SK-N-SH (cell line): ENCODE data around the gene ERC2. TPM values are rescaled to one million over a fixed set of nuclear protein-coding genes. Genes with fewer than 3 reads are reported as not detected.

ENCODE experiments used
- CTCF ChIA-PET: fragments of 300-600, 350-600 bp; formaldehyde crosslinking; extraction: SDS; loops from one replicate; lab custom pipeline; 2021; lab: Yijun Ruan, JAX
- POLR2A ChIA-PET: fragments of 350-600 bp; sonication (Branson Sonifier 250); formaldehyde crosslinking; extraction: SDS; loops from one replicate; lab custom pipeline; 2020; ENCODE audit warnings: antibody characterized with exemption, inconsistent platforms; lab: Yijun Ruan, JAX
- DNase-seq: peaks from one replicate; pipeline ENCODE4 v3.0.0; 2012
- H2AFZ ChIP-seq: fragments of 200-600 bp; sonication (generic); 2 replicates; pipeline ENCODE4 v1.8.1; 2016; ENCODE audit warnings: antibody characterized with exemption, mild to moderate bottlenecking, low read depth
- H3F3A ChIP-seq: fragments of 200-600 bp; sonication (generic); replicated peaks from 2 replicates; pipeline ENCODE3; 2016; ENCODE audit warnings: antibody characterized with exemption, mild to moderate bottlenecking; ENCODE audit not compliant: insufficient read depth
- H3K27ac ChIP-seq, 2 experiments: fragments of 200-500 bp in 1 of 2; fragments of 200-600 bp in 1 of 2; sonication (Bioruptor generic) in 1 of 2; sonication (generic), shearing (Covaris generic) in 1 of 2; 2 replicates each; pipeline versions ENCODE4 v1.5.1 to v1.6.1; 2014 to 2016; ENCODE audit warnings: low read depth in 2 of 2, inconsistent platforms in 1 of 2, low read length in 1 of 2, mild to moderate bottlenecking in 1 of 2, mixed read lengths in 1 of 2
- H3K27me3 ChIP-seq: fragments of 200-600 bp; sonication (generic), shearing (Covaris generic); 2 replicates; pipeline ENCODE4 v1.6.1; 2016; ENCODE audit warnings: mixed run types; ENCODE audit not compliant: insufficient read depth
- H3K36me3 ChIP-seq, 2 experiments: fragments of 200-500 bp in 1 of 2; fragments of 200-600 bp in 1 of 2; sonication (Bioruptor generic) in 1 of 2; sonication (generic) in 1 of 2; replicated peaks in 1 of 2; 2 replicates each; pipeline versions ENCODE3 to v1.5.1; 2014 to 2016; ENCODE audit warnings: low read length in 1 of 2, mild to moderate bottlenecking in 1 of 2; ENCODE audit not compliant: insufficient read depth in 2 of 2, control insufficient read depth in 1 of 2
- H3K4me1 ChIP-seq, 2 experiments: fragments of 200-500 bp in 1 of 2; fragments of 200-600 bp in 1 of 2; sonication (Bioruptor generic) in 1 of 2; sonication (generic), shearing (Covaris generic) in 1 of 2; 2 replicates each; pipeline versions ENCODE4 v1.5.1 to v1.6.1; 2014 to 2016; ENCODE audit warnings: low read depth in 1 of 2, low read length in 1 of 2, mixed run types in 1 of 2; ENCODE audit not compliant: insufficient read depth in 2 of 2, control insufficient read depth in 1 of 2
- H3K4me2 ChIP-seq: fragments of 200-600 bp; sonication (generic), shearing (Covaris generic); 2 replicates; pipeline ENCODE4 v1.6.1; 2017; ENCODE audit warnings: mixed run types
- H3K4me3 ChIP-seq, 2 experiments: fragments of 200-500 bp in 1 of 2; fragments of 200-600 bp in 1 of 2; sonication (Bioruptor generic) in 1 of 2; sonication (generic), shearing (Covaris generic) in 1 of 2; 2 replicates each; pipeline versions ENCODE4 v1.5.1 to v1.8.1; 2014 to 2016; ENCODE audit warnings: low read depth in 2 of 2, inconsistent platforms in 1 of 2, low read length in 1 of 2, mild to moderate bottlenecking in 1 of 2, mixed read lengths in 1 of 2, moderate library complexity in 1 of 2
- H3K79me2 ChIP-seq: fragments of 200-600 bp; sonication (generic); 2 replicates; pipeline ENCODE4 v1.8.1; 2017; ENCODE audit warnings: mild to moderate bottlenecking; ENCODE audit not compliant: insufficient read depth
- H3K9ac ChIP-seq: fragments of 200-600 bp; sonication (generic); 2 replicates; pipeline ENCODE4 v1.6.1; 2017; ENCODE audit warnings: mixed run types
- H3K9me2 ChIP-seq: fragments of 200-600 bp; sonication (generic); 2 replicates; pipeline ENCODE4 v1.6.1; 2017; ENCODE audit warnings: mixed run types
- H3K9me3 ChIP-seq: fragments of 200-600 bp; sonication (generic); 2 replicates; pipeline ENCODE4 v1.6.1; 2017; ENCODE audit warnings: mixed run types, mild to moderate bottlenecking, moderate library complexity
- H4K20me1 ChIP-seq: fragments of 200-600 bp; sonication (generic); 2 replicates; pipeline ENCODE4 v1.6.1; 2017; ENCODE audit warnings: mild to moderate bottlenecking, mixed run types; ENCODE audit not compliant: insufficient read depth
- CHD2 ChIP-seq: fragments of 150-350 bp; IDR thresholded peaks from 2 replicates; pipeline ENCODE4 v1.6.1; 2018; ENCODE audit warnings: low read length; ENCODE audit not compliant: partially characterized antibody
- EP300 ChIP-seq, 2 experiments: IDR thresholded peaks; 2 replicates each; pipeline versions ENCODE4 v1.4.0 to v1.6.1; 2012; ENCODE audit warnings: borderline replicate concordance in 1 of 2, low read depth in 1 of 2, low read length in 1 of 2
- EZH2phosphoT487 ChIP-seq: fragments of 200-600 bp; sonication (generic); IDR thresholded peaks from 2 replicates; pipeline ENCODE4 v1.6.1; 2017; ENCODE audit warnings: low read depth, mixed run types, mild to moderate bottlenecking, antibody characterized with exemption, moderate library complexity, borderline replicate concordance
- FOXJ3 ChIP-seq: sonication (generic); formaldehyde crosslinking; IDR thresholded peaks from 2 replicates; pipeline ENCODE4 v1.5.1; 2020; ENCODE audit warnings: mild to moderate bottlenecking, missing genetic modification reagents
- GABPA ChIP-seq: IDR thresholded peaks from 2 replicates; pipeline ENCODE4 v1.4.0; 2012; ENCODE audit warnings: low read depth, mild to moderate bottlenecking
- GATA2 ChIP-seq: sonication (generic); formaldehyde crosslinking; IDR thresholded peaks from 2 replicates; pipeline ENCODE4 v1.5.0; 2020; ENCODE audit warnings: mild to moderate bottlenecking, missing genetic modification reagents
- MAX ChIP-seq: IDR thresholded peaks from 2 replicates; pipeline ENCODE4 v1.4.0; 2012; ENCODE audit warnings: low read depth
- MEF2A ChIP-seq: IDR thresholded peaks from 2 replicates; pipeline ENCODE4 v1.4.0; 2012; ENCODE audit warnings: low read depth, borderline replicate concordance
- MXI1 ChIP-seq: IDR thresholded peaks from 2 replicates; pipeline ENCODE4 v1.6.1; 2012; ENCODE audit warnings: mild to moderate bottlenecking, low read depth, low read length, improper control_type of control experiment
- NFIC ChIP-seq: IDR thresholded peaks from 2 replicates; pipeline ENCODE4 v1.4.0; 2012; ENCODE audit warnings: borderline replicate concordance
- NRF1 ChIP-seq: IDR thresholded peaks from 2 replicates; pipeline ENCODE4 v1.6.1; 2012; ENCODE audit warnings: low read depth, mild to moderate bottlenecking, low read length
- RCOR1 ChIP-seq: fragments of 150-350 bp; IDR thresholded peaks from 2 replicates; pipeline ENCODE4 v1.6.1; 2017; ENCODE audit warnings: antibody characterized with exemption, low read length
- RFX5 ChIP-seq: IDR thresholded peaks from 2 replicates; pipeline ENCODE4 v1.6.1; 2012; ENCODE audit warnings: mild to moderate bottlenecking, improper control_type of control experiment, low read length
- RXRA ChIP-seq: IDR thresholded peaks from 2 replicates; pipeline ENCODE4 v1.4.0; 2012; ENCODE audit warnings: low read depth, mild to moderate bottlenecking, borderline replicate concordance
- SIN3A ChIP-seq: IDR thresholded peaks from 2 replicates; pipeline ENCODE4 v1.6.1; 2012; ENCODE audit warnings: low read depth, mild to moderate bottlenecking, low read length, moderate library complexity, borderline replicate concordance
- TAF1 ChIP-seq: IDR thresholded peaks from 2 replicates; pipeline ENCODE4 v1.6.1; 2012; ENCODE audit warnings: low read depth, mild to moderate bottlenecking, low read length, moderate library complexity, borderline replicate concordance
- TCF12 ChIP-seq: IDR thresholded peaks from 2 replicates; pipeline ENCODE4 v1.4.0; 2012
- TEAD4 ChIP-seq: IDR thresholded peaks from 2 replicates; pipeline ENCODE4 v1.4.0; 2012; ENCODE audit warnings: mild to moderate bottlenecking, borderline replicate concordance; ENCODE audit not compliant: insufficient read depth
- USF2 ChIP-seq: fragments of 150-350 bp; IDR thresholded peaks from 2 replicates; pipeline ENCODE4 v1.6.1; 2017; ENCODE audit warnings: antibody characterized with exemption, low read length, low read depth, borderline replicate concordance
- ZBTB33 ChIP-seq: IDR thresholded peaks from 2 replicates; pipeline ENCODE4 v1.4.0; 2012; ENCODE audit warnings: low read depth, borderline replicate concordance
- WGBS: methylation state at CpG from one replicate; pipeline ENCODE4 v1.1.6; 2017; ENCODE audit warnings: low lambda C conversion rate; 5-methylcytosine and 5-hydroxymethylcytosine counted together
- polyA plus RNA-seq, 3 experiments: library from polyadenylated mRNA; depleted of rRNA; stranded (reverse); fragments of >200 nt; gene quantifications; 2 replicates each; pipeline ENCODE4 v1.2.3, GENCODE V29; 2012
- TF ChIP-seq, protein P1 (sequence below): IDR thresholded peaks from 2 replicates; pipeline ENCODE4; 2012

ERC2 gene
- polyA plus RNA-seq, 1 of the 3 experiments (the other 2 are of a cell fraction): 1.6 TPM

DNA sequence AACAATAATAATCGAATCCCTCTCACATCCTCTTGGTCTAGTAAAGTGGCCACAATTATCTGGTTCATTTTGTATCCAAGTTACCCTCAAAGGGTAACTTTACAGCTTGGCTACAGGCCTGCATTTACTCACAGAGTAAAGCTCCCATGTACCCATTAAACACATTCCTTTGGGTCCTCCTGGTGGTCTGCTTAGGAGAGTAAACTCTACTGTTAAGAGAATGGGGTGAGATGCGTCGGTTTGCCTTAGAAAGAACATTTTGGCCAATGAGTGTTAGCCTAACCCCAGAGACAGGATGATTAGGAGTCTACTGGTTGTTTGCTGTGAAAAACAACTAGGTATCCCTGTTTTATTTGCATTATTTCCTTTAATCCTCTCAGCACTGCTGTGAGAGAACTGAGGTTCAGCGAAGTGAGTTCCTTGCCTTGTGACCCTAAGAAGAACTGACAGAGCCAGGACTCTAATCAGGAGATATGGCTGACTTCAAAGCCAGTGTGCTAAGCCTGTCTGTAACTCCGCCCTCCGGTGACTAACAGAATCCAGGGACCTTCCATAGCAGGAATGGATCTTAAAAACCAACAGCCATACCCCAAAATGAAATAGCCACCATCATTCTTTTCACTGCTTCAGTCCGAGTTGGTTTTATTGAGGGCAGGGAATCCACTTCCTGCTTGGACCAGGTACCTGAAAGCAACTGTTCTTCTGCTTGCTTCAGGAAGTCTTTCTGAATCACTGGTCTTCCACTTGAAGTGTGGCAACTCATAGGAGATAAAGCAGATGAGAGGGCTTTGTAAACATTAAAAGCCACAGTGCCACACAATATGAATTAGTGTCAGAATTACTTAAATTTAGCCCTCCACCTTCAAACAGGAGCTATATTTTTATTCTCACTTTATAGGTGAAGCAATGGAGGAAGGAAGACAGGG is 663.8 kb downstream of the ERC2 start:
- WGBS: 50% methylated on average over 7 of the region's 7 CpGs
- Histone ChIP-seq H3K27me3 (no peaks in the 10 kb centered on the region), H3F3A (no peaks in the 10 kb centered on the region), H3K79me2 (no peaks in the 10 kb centered on the region), H3K4me3 (no peak overlapping the region), H3K4me2 (no peak overlapping the region), H3K27ac (peak overlapping the region in 1 of 2 experiments; percentile 55; a peak in 2 of 4 replicates), H3K9ac (no peak overlapping the region), H3K36me3 (no peaks in the 10 kb centered on the region), H3K4me1 (peaks cover 0 to 10% of the 10 kb centered on the region in 2 experiments; a peak in 2 of 4 replicates), H3K9me3 (no peaks in the 10 kb centered on the region), H2AFZ (no peak overlapping the region), H4K20me1 (no peaks in the 10 kb centered on the region), H3K9me2 (no peaks in the 10 kb centered on the region)
- TF ChIP-seq RFX5: no peak
- no peak for TF ChIP-seq MEF2A
- no peak for TF ChIP-seq EP300 (IDR thresholded peaks at IDR 0.05; ENCODE audit: borderline replicate concordance in 1 of 2, low read depth in 1 of 2, low read length in 1 of 2)
- TF ChIP-seq MXI1: no peak
- no peak for TF ChIP-seq EZH2phosphoT487
- no peak for TF ChIP-seq TEAD4
- TF ChIP-seq NRF1: no peak
- no peak for DNase-seq
- ChIA-PET POLR2A (no interaction called here), CTCF (interaction anchor here (1.0 to 1.4 kb wide), 4 partner anchors 57 to 447 kb away, joined by 3 to 4 read pairs (median 3); no protein-coding TSS in a partner anchor)

GRCh38 chr3:55802816-55803215 is 665.5 kb downstream of the ERC2 start:
- Histone ChIP-seq H3K9me3 (no peaks in the 10 kb centered on the region), H3K9me2 (no peaks in the 10 kb centered on the region), H3K9ac (no peak overlapping the region), H3K4me1 (peaks cover 0 to 10% of the 10 kb centered on the region in 2 experiments; a peak in 2 of 4 replicates), H3K4me2 (no peak overlapping the region), H3K4me3 (no peak overlapping the region), H3K79me2 (no peaks in the 10 kb centered on the region), H4K20me1 (no peaks in the 10 kb centered on the region), H2AFZ (no peak overlapping the region), H3K36me3 (no peaks in the 10 kb centered on the region), H3F3A (no peaks in the 10 kb centered on the region), H3K27me3 (no peaks in the 10 kb centered on the region), H3K27ac (no peak overlapping the region)
- CTCF ChIA-PET: no interaction called here
- DNase-seq: no peak
- POLR2A ChIA-PET: no interaction called here
- 93% methylated on average over 4 of the region's 4 CpGs for WGBS
- no peak for TF ChIP-seq GABPA
- TF ChIP-seq TCF12: no peak
- TF ChIP-seq NRF1: no peak
- TF ChIP-seq TAF1: no peak
- no peak for TF ChIP-seq ZBTB33
- TF ChIP-seq MAX: no peak
- no peak for TF ChIP-seq RXRA
- no peak for TF ChIP-seq FOXJ3 (CRISPR knock-in tag)
- TF ChIP-seq SIN3A: no peak
- TF ChIP-seq, protein P1, sequence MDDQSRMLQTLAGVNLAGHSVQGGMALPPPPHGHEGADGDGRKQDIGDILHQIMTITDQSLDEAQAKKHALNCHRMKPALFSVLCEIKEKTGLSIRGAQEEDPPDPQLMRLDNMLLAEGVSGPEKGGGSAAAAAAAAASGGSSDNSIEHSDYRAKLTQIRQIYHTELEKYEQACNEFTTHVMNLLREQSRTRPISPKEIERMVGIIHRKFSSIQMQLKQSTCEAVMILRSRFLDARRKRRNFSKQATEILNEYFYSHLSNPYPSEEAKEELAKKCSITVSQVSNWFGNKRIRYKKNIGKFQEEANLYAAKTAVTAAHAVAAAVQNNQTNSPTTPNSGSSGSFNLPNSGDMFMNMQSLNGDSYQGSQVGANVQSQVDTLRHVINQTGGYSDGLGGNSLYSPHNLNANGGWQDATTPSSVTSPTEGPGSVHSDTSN: no peak
- no peak for TF ChIP-seq RCOR1
- TF ChIP-seq EP300 (IDR thresholded peaks at IDR 0.05; ENCODE audit: borderline replicate concordance in 1 of 2, low read depth in 1 of 2, low read length in 1 of 2): no peak
- no peak for TF ChIP-seq USF2
- TF ChIP-seq CHD2: no peak
- TF ChIP-seq NFIC: no peak
- TF ChIP-seq TEAD4: no peak
- TF ChIP-seq GATA2 (CRISPR knock-in tag): no peak
